Measurements from ENCODE around the gene SNX14. TPM values are rescaled to one million over a fixed set of nuclear protein-coding genes. Genes with fewer than 3 reads are reported as not detected.
"Not testable (repeated sequence)": the region's sequence is repeated elsewhere in the genome, so short reads cannot be mapped to it uniquely, and the experiment has no call there.

The SNX14 gene
- polyA plus RNA-seq, 6 donors from 2014 or later: 39.1 to 50.8 (median 45.7) TPM

GRCh38 chr6:85580118-85580877 lies 13.4 kb downstream of the SNX14 start:
- H3K4me1 Mint-ChIP-seq: peaks cover 33 to 47% (median 38%) of the 10 kb centered on the region in 3 donors
- ATAC-seq (ENCODE audit: low read depth in 2 of 2) (no peak), DNase-seq (no peak)
- H3K27me3 Mint-ChIP-seq: no peaks in the 10 kb centered on the region
- H3K36me3 Mint-ChIP-seq: peaks cover 12 to 40% of the 10 kb centered on the region in 2 donors
- H3K27ac Mint-ChIP-seq: peak overlapping the region in 1 of 6 donors; percentile 49
- H3K4me3 Mint-ChIP-seq: peak overlapping the region in 1 of 8 donors; percentile 48
- peaks cover 10 to 39% (median 24%) of the 10 kb centered on the region in 7 donors for H3K9me3 Mint-ChIP-seq

- no peak for ATAC-seq (ENCODE audit: low read depth in 2 of 2)
- Mint-ChIP-seq H3K4me1 (peaks cover 27 to 47% (median 41%) of the 10 kb centered on the region in 3 donors), H3K27ac (peak overlapping the region in 1 of 6 donors; percentile 47)
Measured at GRCh38 chr6:85579581-85579980, 14.1 kb downstream of the SNX14 start.

GRCh38 chr6:85576476-85576875 lies 17.2 kb downstream of the SNX14 start:
- ATAC-seq (ENCODE audit: low read depth in 2 of 2) (no peak), DNase-seq (no peak)
- Mint-ChIP-seq H3K4me1 (peaks cover 20 to 22% (median 21%) of the 10 kb centered on the region in 3 donors), H3K36me3 (peaks cover under 1 to 11% of the 10 kb centered on the region in 2 donors), H3K9me3 (peaks cover 0 to 7% (median 3%) of the 10 kb centered on the region in 7 donors), H3K27me3 (no peaks in the 10 kb centered on the region), H3K4me3 (no peak overlapping the region), H3K27ac (no peak overlapping the region)

More at GRCh38 chr6:85579581-85579980, 14.1 kb downstream of the SNX14 start:
- peak overlapping the region in 1 of 8 donors; percentile 48 for H3K4me3 Mint-ChIP-seq
- no peak for DNase-seq
- peaks cover 10 to 34% (median 24%) of the 10 kb centered on the region in 7 donors for H3K9me3 Mint-ChIP-seq
- H3K36me3 Mint-ChIP-seq: peaks cover 10 to 33% of the 10 kb centered on the region in 2 donors
- H3K27me3 Mint-ChIP-seq: no peaks in the 10 kb centered on the region

- H3K27me3 Mint-ChIP-seq: no peaks in the 10 kb centered on the region
- ATAC-seq (ENCODE audit: low read depth in 2 of 2): no peak
- DNase-seq: no peak
- no peaks in the 10 kb centered on the region for H3K36me3 Mint-ChIP-seq
- H3K4me3 Mint-ChIP-seq: no peak overlapping the region
- H3K27ac Mint-ChIP-seq: no peak overlapping the region
- peaks cover 9 to 19% (median 15%) of the 10 kb centered on the region in 3 donors for H3K4me1 Mint-ChIP-seq
- no peaks in the 10 kb centered on the region for H3K9me3 Mint-ChIP-seq
Measured at GRCh38 chr6:85574932-85575598, 18.6 kb downstream of the SNX14 start.

- H3K27ac Mint-ChIP-seq: peak overlapping the region in 2 of 6 donors; percentile 12 to 26
- ATAC-seq (ENCODE audit: low read depth in 2 of 2): no peak
- no peak for DNase-seq
Measured at GRCh38 chr6:85569323-85569722, 24.3 kb downstream of the SNX14 start.

GRCh38 chr6:85568411-85568810 lies 25.2 kb downstream of the SNX14 start:
- no peak overlapping the region for H3K4me3 Mint-ChIP-seq
- H3K9me3 Mint-ChIP-seq: peaks cover 0 to 3% (median 0%) of the 10 kb centered on the region in 7 donors
- ATAC-seq (ENCODE audit: low read depth in 2 of 2): no peak
- H3K36me3 Mint-ChIP-seq: peaks cover 10 to 15% of the 10 kb centered on the region in 2 donors
- H3K4me1 Mint-ChIP-seq: peaks cover 0 to 4% (median 0%) of the 10 kb centered on the region in 3 donors
- no peak for DNase-seq
- peak overlapping the region in 1 of 6 donors; percentile 70 for H3K27ac Mint-ChIP-seq
- H3K27me3 Mint-ChIP-seq: no peaks in the 10 kb centered on the region

More at GRCh38 chr6:85569323-85569722, 24.3 kb downstream of the SNX14 start:
- H3K4me1 Mint-ChIP-seq: peaks cover 0 to 4% (median 0%) of the 10 kb centered on the region in 3 donors
- H3K36me3 Mint-ChIP-seq: peaks cover 7 to 11% of the 10 kb centered on the region in 2 donors
- H3K9me3 Mint-ChIP-seq: peaks cover 0 to 2% (median 0%) of the 10 kb centered on the region in 7 donors
- H3K4me3 Mint-ChIP-seq: no peak overlapping the region
- H3K27me3 Mint-ChIP-seq: no peaks in the 10 kb centered on the region

GRCh38 chr6:85565736-85566135 lies 27.9 kb downstream of the SNX14 start:
- Mint-ChIP-seq H3K4me3 (no peak overlapping the region), H3K9me3 (peaks cover 0 to 3% (median 0%) of the 10 kb centered on the region in 7 donors), H3K27me3 (no peaks in the 10 kb centered on the region), H3K4me1 (peaks cover 0 to 4% (median 0%) of the 10 kb centered on the region in 3 donors), H3K27ac (no peak overlapping the region), H3K36me3 (peaks cover 10 to 15% of the 10 kb centered on the region in 2 donors)
- DNase-seq: no peak
- no peak for ATAC-seq (ENCODE audit: low read depth in 2 of 2)

GRCh38 chr6:85564223-85564622 lies 29.4 kb downstream of the SNX14 start:
- H3K4me3 Mint-ChIP-seq; H3K27me3 Mint-ChIP-seq; H3K27ac Mint-ChIP-seq; H3K4me1 Mint-ChIP-seq; ATAC-seq (ENCODE audit: low read depth in 2 of 2); H3K9me3 Mint-ChIP-seq; DNase-seq: not testable (repeated sequence)
- peaks cover 8 to 11% of the 10 kb centered on the region in 2 donors for H3K36me3 Mint-ChIP-seq

- ATAC-seq (ENCODE audit: low read depth in 2 of 2): no peak
- Mint-ChIP-seq H3K36me3 (peaks cover 12 to 13% of the 10 kb centered on the region in 2 donors), H3K27ac (no peak overlapping the region)
Measured at GRCh38 chr6:85561750-85562357, 31.8 kb downstream of the SNX14 start.

GRCh38 chr6:85556992-85557668 lies 36.5 kb downstream of the SNX14 start:
- H3K27me3 Mint-ChIP-seq: no peaks in the 10 kb centered on the region
- H3K4me1 Mint-ChIP-seq: no peaks in the 10 kb centered on the region
- peaks cover 0 to 3% (median 0%) of the 10 kb centered on the region in 7 donors for H3K9me3 Mint-ChIP-seq
- H3K27ac Mint-ChIP-seq: peak overlapping the region in 1 of 6 donors; percentile 11
- no peak overlapping the region for H3K4me3 Mint-ChIP-seq
- no peak for DNase-seq
- peaks cover 16 to 18% of the 10 kb centered on the region in 2 donors for H3K36me3 Mint-ChIP-seq
- no peak for ATAC-seq (ENCODE audit: low read depth in 2 of 2)

More at GRCh38 chr6:85561750-85562357, 31.8 kb downstream of the SNX14 start:
- Mint-ChIP-seq H3K27me3 (no peaks in the 10 kb centered on the region), H3K4me3 (no peak overlapping the region), H3K9me3 (peaks cover 0 to 3% (median 0%) of the 10 kb centered on the region in 7 donors), H3K4me1 (no peaks in the 10 kb centered on the region)
- no peak for DNase-seq

- Mint-ChIP-seq H3K27me3 (no peaks in the 10 kb centered on the region), H3K27ac (no peak overlapping the region), H3K4me1 (no peaks in the 10 kb centered on the region), H3K4me3 (no peak overlapping the region), H3K36me3 (peaks cover 22 to 23% of the 10 kb centered on the region in 2 donors), H3K9me3 (peaks cover 0 to 4% (median 3%) of the 10 kb centered on the region in 7 donors)
- ATAC-seq (ENCODE audit: low read depth in 2 of 2) (no peak), DNase-seq (no peak)
Measured at GRCh38 chr6:85552652-85553051, 41.0 kb downstream of the SNX14 start.

- Mint-ChIP-seq H3K27me3 (no peaks in the 10 kb centered on the region), H3K36me3 (peaks cover 17 to 23% of the 10 kb centered on the region in 2 donors), H3K27ac (peak overlapping the region in 1 of 6 donors; percentile 84), H3K4me1 (no peaks in the 10 kb centered on the region), H3K9me3 (peaks cover 0 to 6% (median 3%) of the 10 kb centered on the region in 7 donors), H3K4me3 (no peak overlapping the region)
- DNase-seq (no peak), ATAC-seq (ENCODE audit: low read depth in 2 of 2) (no peak)
Measured at GRCh38 chr6:85551264-85551663, 42.4 kb downstream of the SNX14 start.

GRCh38 chr6:85547719-85548118 lies 45.9 kb downstream of the SNX14 start:
- H3K9me3 Mint-ChIP-seq: peaks cover 0 to 6% (median 3%) of the 10 kb centered on the region in 7 donors
- no peak for DNase-seq
- H3K27me3 Mint-ChIP-seq: no peaks in the 10 kb centered on the region
- H3K4me1 Mint-ChIP-seq: no peaks in the 10 kb centered on the region
- no peak for ATAC-seq (ENCODE audit: low read depth in 2 of 2)
- peaks cover 15 to 17% of the 10 kb centered on the region in 2 donors for H3K36me3 Mint-ChIP-seq
- no peak overlapping the region for H3K4me3 Mint-ChIP-seq
- H3K27ac Mint-ChIP-seq: no peak overlapping the region
